H1 (cell line): ENCODE measurements around the gene CPLX1. TPM values are rescaled to one million over a fixed set of nuclear protein-coding genes. Genes with fewer than 3 reads are reported as not detected.

Source experiments
- CTCF ChIA-PET: fragments of 300-600 bp; sonication (Branson Sonifier 250); formaldehyde crosslinking; loops from one replicate; lab custom pipeline; 2021; ENCODE audit not compliant: partially characterized antibody; lab: Charles Lee
- POLR2A ChIA-PET: fragments of 300-600 bp; sonication (Branson Sonifier 250); formaldehyde crosslinking; loops from one replicate; lab custom pipeline; 2021; ENCODE audit warnings: inconsistent platforms; ENCODE audit not compliant: partially characterized antibody; lab: Charles Lee
- DNase-seq, 2 experiments: peaks; one replicate each; pipeline versions ENCODE4 v3.0.0 to v3.0.0-alpha.2; 2010 to 2022; ENCODE audit warnings: low spot score in 2 of 2, low read depth in 1 of 2, mixed read lengths in 1 of 2
- FAIRE-seq: peaks from 2 replicates; lab custom pipeline; 2011; peaks lifted over from hg19 to GRCh38; lab: Jason Lieb, UNC
- H2AFZ ChIP-seq: 2 replicates; pipeline ENCODE4 v1.8.1; 2012; ENCODE audit warnings: low read length, inconsistent platforms
- H2AK5ac ChIP-seq: 2 replicates; pipeline ENCODE4 v1.6.1; 2013; ENCODE audit warnings: low read depth, low read length
- H2BK120ac ChIP-seq: replicated peaks from 2 replicates; pipeline ENCODE3; 2013; ENCODE audit warnings: low read depth, low read length, inconsistent platforms
- H2BK12ac ChIP-seq: 2 replicates; pipeline ENCODE4 v1.6.1; 2013; ENCODE audit warnings: low read depth, low read length
- H2BK15ac ChIP-seq: 2 replicates; pipeline ENCODE4 v1.6.1; 2013; ENCODE audit warnings: low read length
- H2BK20ac ChIP-seq: 2 replicates; pipeline ENCODE4 v1.6.1; 2013; ENCODE audit warnings: low read length
- H2BK5ac ChIP-seq: 2 replicates; pipeline ENCODE4 v1.6.1; 2013; ENCODE audit warnings: low read depth, low read length
- H3K14ac ChIP-seq: 2 replicates; pipeline ENCODE4 v1.6.1; 2013; ENCODE audit warnings: inconsistent platforms; ENCODE audit not compliant: insufficient read length
- H3K18ac ChIP-seq: 2 replicates; pipeline ENCODE4 v1.6.1; 2013; ENCODE audit warnings: low read length; ENCODE audit errors: extremely low read depth
- H3K23ac ChIP-seq: 2 replicates; pipeline ENCODE4 v1.6.1; 2013; ENCODE audit warnings: inconsistent platforms; ENCODE audit not compliant: insufficient read length
- H3K23me2 ChIP-seq: 2 replicates; pipeline ENCODE4 v1.6.1; 2013; ENCODE audit warnings: low read depth, low read length
- H3K27ac ChIP-seq: 2 replicates; pipeline ENCODE4 v1.6.1; 2011; ENCODE audit warnings: low read depth, low read length, inconsistent platforms
- H3K27me3 ChIP-seq, 4 experiments: replicated peaks in 1 of 4; 1 replicate in 1 of 4; 2 replicates in 3 of 4; pipeline versions ENCODE4 v1.6.1 to v1.8.1; 2011 to 2013; ENCODE audit warnings: low read length in 3 of 4, mild to moderate bottlenecking in 3 of 4, inconsistent platforms in 2 of 4, mixed read lengths in 2 of 4, moderate library complexity in 1 of 4; ENCODE audit not compliant: control insufficient read depth in 3 of 4, insufficient read depth in 3 of 4; ENCODE audit errors: extremely low read depth in 1 of 4
- H3K36me3 ChIP-seq, 4 experiments: 2 replicates each; pipeline versions ENCODE4 v1.6.1 to v1.8.1; 2011 to 2013; ENCODE audit warnings: mild to moderate bottlenecking in 4 of 4, low read length in 3 of 4, moderate library complexity in 2 of 4, control low read depth in 1 of 4, inconsistent platforms in 1 of 4; ENCODE audit not compliant: insufficient read depth in 4 of 4, control insufficient read depth in 2 of 4
- H3K4ac ChIP-seq: replicated peaks from 2 replicates; pipeline ENCODE3; 2013; ENCODE audit warnings: low read length, low read depth, mixed read lengths, inconsistent platforms; ENCODE audit not compliant: insufficient read length
- H3K4me1 ChIP-seq, 4 experiments: replicated peaks in 1 of 4; 1 replicate in 1 of 4; 2 replicates in 3 of 4; pipeline versions ENCODE4 v1.6.1 to v1.8.1; 2011 to 2013; ENCODE audit warnings: low read length in 3 of 4, inconsistent platforms in 2 of 4, mixed read lengths in 1 of 4; ENCODE audit not compliant: insufficient read depth in 4 of 4, control insufficient read depth in 3 of 4
- H3K4me2 ChIP-seq, 2 experiments: 2 replicates each; pipeline versions ENCODE4 v1.6.1 to v1.8.1; 2011 to 2013; ENCODE audit warnings: low read depth in 2 of 2, low read length in 2 of 2, control low read depth in 1 of 2, inconsistent platforms in 1 of 2, mild to moderate bottlenecking in 1 of 2; ENCODE audit not compliant: insufficient read depth in 1 of 2
- H3K4me3 ChIP-seq, 4 experiments: fragments of 200-600, 300-600 bp in 1 of 4; sonication (generic), shearing (Covaris generic), sonication (Bioruptor Twin) in 1 of 4; 2 replicates each; pipeline versions ENCODE4 v1.5.1 to v1.8.1; 2011 to 2016; ENCODE audit warnings: low read length in 4 of 4, low read depth in 3 of 4, control low read depth in 2 of 4, inconsistent platforms in 2 of 4, mild to moderate bottlenecking in 2 of 4, mixed read lengths in 1 of 4, moderate library complexity in 1 of 4; ENCODE audit not compliant: insufficient read depth in 2 of 4; ENCODE audit errors: extremely low read depth in 1 of 4
- H3K56ac ChIP-seq: replicated peaks from 2 replicates; pipeline ENCODE3; 2013; ENCODE audit warnings: low read depth, mild to moderate bottlenecking, mixed read lengths, low read length, inconsistent platforms; ENCODE audit not compliant: insufficient read length
- H3K79me1 ChIP-seq: 2 replicates; pipeline ENCODE4 v1.6.1; 2013; ENCODE audit warnings: low read depth, low read length, control low read depth
- H3K79me2 ChIP-seq, 2 experiments: 2 replicates each; pipeline versions ENCODE4 v1.6.1 to v1.8.1; 2012 to 2013; ENCODE audit warnings: low read length in 2 of 2, mild to moderate bottlenecking in 2 of 2, inconsistent platforms in 1 of 2; ENCODE audit not compliant: insufficient read depth in 2 of 2, control insufficient read depth in 1 of 2
- H3K9ac ChIP-seq, 4 experiments: replicated peaks in 1 of 4; 1 replicate in 1 of 4; 2 replicates in 3 of 4; pipeline versions ENCODE4 v1.6.1 to v1.8.1; 2011 to 2013; ENCODE audit warnings: low read depth in 3 of 4, low read length in 3 of 4, control low read depth in 2 of 4, mild to moderate bottlenecking in 2 of 4, moderate library complexity in 2 of 4, inconsistent platforms in 1 of 4; ENCODE audit errors: extremely low read depth in 1 of 4
- H3K9me3 ChIP-seq, 2 experiments: 2 replicates each; pipeline versions ENCODE4 v1.6.1 to v1.8.1; 2012 to 2013; ENCODE audit warnings: mild to moderate bottlenecking in 2 of 2, moderate library complexity in 2 of 2, control low read depth in 1 of 2, inconsistent platforms in 1 of 2, low read depth in 1 of 2, low read length in 1 of 2, mixed read lengths in 1 of 2; ENCODE audit not compliant: insufficient read depth in 2 of 2
- H4K20me1 ChIP-seq, 2 experiments: replicated peaks in 1 of 2; 2 replicates each; pipeline versions ENCODE3 to v1.8.1; 2011 to 2013; ENCODE audit warnings: inconsistent platforms in 2 of 2, low read length in 2 of 2, mild to moderate bottlenecking in 1 of 2; ENCODE audit not compliant: insufficient read depth in 2 of 2, control insufficient read depth in 1 of 2
- H4K5ac ChIP-seq: 2 replicates; pipeline ENCODE4 v1.6.1; 2013; ENCODE audit warnings: low read length, low read depth, mixed read lengths, inconsistent platforms; ENCODE audit not compliant: insufficient read length
- H4K8ac ChIP-seq: 2 replicates; pipeline ENCODE4 v1.8.0; 2013; ENCODE audit warnings: mild to moderate bottlenecking, moderate library complexity, low read length, inconsistent platforms; ENCODE audit not compliant: insufficient read depth; ENCODE audit errors: extremely low read depth
- H4K91ac ChIP-seq: replicated peaks from 2 replicates; pipeline ENCODE3; 2013; ENCODE audit warnings: low read length, mixed read lengths, inconsistent platforms; ENCODE audit not compliant: insufficient read length
- EP300 ChIP-seq, 2 experiments: IDR thresholded peaks; 1 replicate in 1 of 2; 2 replicates in 1 of 2; pipeline ENCODE4 v1.6.1; 2011 to 2012; ENCODE audit warnings: low read depth in 2 of 2, low read length in 2 of 2, mild to moderate bottlenecking in 2 of 2, borderline replicate concordance in 1 of 2, inconsistent platforms in 1 of 2, moderate library complexity in 1 of 2
- POLR2AphosphoS5 ChIP-seq: IDR thresholded peaks from 2 replicates; pipeline ENCODE4 v1.6.1; 2011; ENCODE audit warnings: low read depth, low read length
- WGBS, 2 experiments: shearing (Covaris generic) in 1 of 2; methylation state at CpG; one replicate each; pipeline versions ENCODE4 v1.1.6 to v1.1.7; 2013 to 2015; ENCODE audit warnings: low lambda C conversion rate in 2 of 2, mixed read lengths in 2 of 2, inconsistent platforms in 1 of 2, low coverage in 1 of 2, missing lambda C conversion rate in 1 of 2; ENCODE audit not compliant: insufficient replicate concordance in 2 of 2, insufficient coverage in 1 of 2, insufficient read length in 1 of 2; ENCODE audit errors: extremely low coverage in 1 of 2, missing lambda C conversion rate in 1 of 2; 5-methylcytosine and 5-hydroxymethylcytosine counted together
- polyA plus RNA-seq, 7 experiments: library from polyadenylated mRNA; depleted of rRNA in 3 of 7; stranded (reverse) in 5 of 7; unstranded in 2 of 7; fragments of >200 nt in 5 of 7; fragments of 200-250 nt in 2 of 7; gene quantifications; 1 replicate in 5 of 7; 2 replicates in 1 of 7; 4 replicates in 1 of 7; pipeline versions ENCODE4 v1.2.1 to v1.2.3, GENCODE V29; 2011 to 2013; ENCODE audit warnings: missing spikeins in 2 of 7, mixed read lengths in 2 of 7
- total RNA-seq: library from RNA; stranded (reverse); fragmentation: NEBNext Ultra II Directional; extraction: Animal tissue kit (Norgen Biotek cat#: 25700); gene quantifications from 2 replicates; pipeline ENCODE4 v1.2.1, GENCODE V29; 2021

Gene CPLX1
- total and polyA plus RNA-seq, 2 of the 8 experiments (the other 6 are each of a cell fraction or from before 2014, with no cell fraction given), result 0.32 to 0.56 TPM

GRCh38 chr4:768995-769394, 56.9 kb downstream of the CPLX1 start:
- peak; percentile 33; the same call in 1 of the 2 replicates for TF ChIP-seq POLR2AphosphoS5
- TF ChIP-seq EP300 (IDR thresholded peaks at IDR 0.05; ENCODE audit: borderline replicate concordance in 1 of 2, low read depth in 2 of 2, low read length in 2 of 2), result no peak
- peaks cover 18 to 33% of the 10 kb centered on the region in 2 experiments for H4K20me1 ChIP-seq
- H3K27ac ChIP-seq, result no peak overlapping the region
- no peak overlapping the region for H3K4ac ChIP-seq
- 92% methylated on average over 12 of the region's 12 CpGs; no CpG with 5 or more reads in 1 of the 2 experiments for WGBS, 2 experiments
- no peak overlapping the region for H4K5ac ChIP-seq
- H3K27me3 ChIP-seq, result no peaks in the 10 kb centered on the region
- no peak overlapping the region for H3K4me3 ChIP-seq
- no peak overlapping the region for H3K9ac ChIP-seq
- no peaks in the 10 kb centered on the region for H3K23me2 ChIP-seq
- H3K79me2 ChIP-seq, result peaks cover 0 to 33% of the 10 kb centered on the region in 2 experiments; a peak in 3 of 4 replicates
- no peak overlapping the region for H3K4me2 ChIP-seq
- peaks cover 0 to 3% (median 0%) of the 10 kb centered on the region in 4 experiments; a peak in 2 of 7 replicates for H3K4me1 ChIP-seq
- peaks cover 2 to 35% (median 19%) of the 10 kb centered on the region in 4 experiments; a peak in 7 of 8 replicates for H3K36me3 ChIP-seq
- H3K14ac ChIP-seq, result no peak overlapping the region
- H2AK5ac ChIP-seq, result no peak overlapping the region
- DNase-seq, result no peak
- no peak overlapping the region for H4K8ac ChIP-seq
- H3K18ac ChIP-seq, result no peak overlapping the region
- no peak overlapping the region for H2BK20ac ChIP-seq
- POLR2A ChIA-PET, result interaction anchor here (1.0 to 1.4 kb wide), 2 partner anchors 9 to 16 kb away, joined by 3 to 5 read pairs; no protein-coding TSS in a partner anchor
- peaks cover 8% of the 10 kb centered on the region for H3K79me1 ChIP-seq
- H4K91ac ChIP-seq, result no peak overlapping the region
- no peak overlapping the region for H2BK15ac ChIP-seq
- H2BK120ac ChIP-seq, result no peak overlapping the region
- FAIRE-seq, result no peak
- no peak overlapping the region for H2BK5ac ChIP-seq
- H2AFZ ChIP-seq, result no peak overlapping the region
- no peak overlapping the region for H3K23ac ChIP-seq
- H2BK12ac ChIP-seq, result no peak overlapping the region
- H3K56ac ChIP-seq, result no peak overlapping the region
- CTCF ChIA-PET, result interaction anchor here (0.6 to 2.7 kb wide), 5 partner anchors 14 to 837 kb away, joined by 3 to 6 read pairs (median 5); no protein-coding TSS in a partner anchor
- peaks cover 6 to 8% of the 10 kb centered on the region in 2 experiments; a peak in 2 of 4 replicates for H3K9me3 ChIP-seq
